NCI-H2029 treated with DMSO at 0.1 percent for 48 hours (cell line): Measurements from ENCODE around the gene MANEAL.
"Not testable (repeated sequence)": the region's sequence is repeated elsewhere in the genome, so short reads cannot be mapped to it uniquely, and the experiment has no call there.

ENCODE experiments used
- DNase-seq: peaks from one replicate; lab custom pipeline; 2025; lab: John Stamatoyannopoulos, UW

Gene MANEAL, protein sequence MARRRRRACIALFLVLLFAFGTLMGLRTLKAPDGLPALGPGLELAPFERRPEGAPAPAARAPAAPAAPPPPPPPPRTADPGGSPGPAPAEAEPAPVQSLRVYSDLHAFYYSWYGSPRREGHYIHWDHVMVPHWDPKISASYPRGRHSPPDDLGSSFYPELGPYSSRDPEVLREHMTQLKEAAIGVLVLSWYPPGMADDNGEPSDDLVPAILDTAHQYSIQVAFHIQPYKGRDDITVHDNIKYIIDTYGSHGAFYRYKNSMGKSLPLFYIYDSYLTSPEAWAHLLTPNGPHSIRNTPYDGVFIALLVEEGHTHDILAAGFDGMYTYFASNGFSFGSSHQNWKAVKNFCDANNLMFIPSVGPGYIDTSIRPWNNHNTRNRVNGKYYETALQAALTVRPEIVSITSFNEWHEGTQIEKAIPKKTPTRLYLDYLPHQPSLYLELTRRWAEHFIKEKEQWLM

GRCh38 chr1:37793773-37794371 lies at the start of gene MANEAL:
Gene MANEAL (plus strand): TSS chr1:37793847. CDS start chr1:37794183, 336 bp downstream.
- DNase-seq = peak; percentile 68

- no peak for DNase-seq
Observed at GRCh38 chr1:37746806-37747205, 46.8 kb upstream of the MANEAL start.

DNA sequence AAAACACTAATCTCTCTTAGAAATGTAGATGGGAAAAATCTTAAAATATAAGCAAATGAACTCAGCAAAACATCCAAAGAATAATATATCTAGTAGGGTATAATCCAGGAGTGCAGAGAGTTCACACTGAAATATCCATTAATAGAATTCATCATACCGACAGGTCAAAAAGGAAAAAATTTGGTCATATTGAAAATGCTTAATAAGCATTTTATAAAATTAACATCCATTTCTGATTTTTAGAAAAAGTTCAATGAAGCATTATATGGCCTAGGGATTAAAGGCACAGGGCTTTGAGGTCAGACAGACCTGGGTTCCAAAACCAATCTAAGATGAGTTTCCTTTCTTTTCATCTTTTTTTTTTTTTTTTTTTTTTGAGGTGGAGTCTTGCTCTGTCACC lies 45.1 kb upstream of the MANEAL start:
- no peak for DNase-seq

DNA sequence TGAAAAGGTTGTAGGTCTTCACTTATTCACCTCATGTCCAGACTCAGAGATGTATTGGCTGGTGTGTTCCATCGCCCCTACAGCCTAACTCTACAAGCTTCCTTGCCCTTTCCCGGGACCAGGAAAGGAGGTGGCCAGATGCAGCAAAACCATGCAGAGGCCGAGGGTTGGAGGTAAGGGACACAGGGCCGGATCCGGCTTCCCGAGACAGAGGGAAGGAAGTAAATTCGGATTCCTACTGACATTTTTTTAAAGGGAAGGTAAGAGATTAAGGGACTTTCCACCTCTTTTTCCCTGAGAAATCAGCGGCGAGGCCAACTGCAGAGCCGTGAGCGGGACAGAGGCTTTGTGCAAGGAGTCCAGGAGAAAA lies 41.4 kb upstream of the MANEAL start:
- no peak for DNase-seq

DNA sequence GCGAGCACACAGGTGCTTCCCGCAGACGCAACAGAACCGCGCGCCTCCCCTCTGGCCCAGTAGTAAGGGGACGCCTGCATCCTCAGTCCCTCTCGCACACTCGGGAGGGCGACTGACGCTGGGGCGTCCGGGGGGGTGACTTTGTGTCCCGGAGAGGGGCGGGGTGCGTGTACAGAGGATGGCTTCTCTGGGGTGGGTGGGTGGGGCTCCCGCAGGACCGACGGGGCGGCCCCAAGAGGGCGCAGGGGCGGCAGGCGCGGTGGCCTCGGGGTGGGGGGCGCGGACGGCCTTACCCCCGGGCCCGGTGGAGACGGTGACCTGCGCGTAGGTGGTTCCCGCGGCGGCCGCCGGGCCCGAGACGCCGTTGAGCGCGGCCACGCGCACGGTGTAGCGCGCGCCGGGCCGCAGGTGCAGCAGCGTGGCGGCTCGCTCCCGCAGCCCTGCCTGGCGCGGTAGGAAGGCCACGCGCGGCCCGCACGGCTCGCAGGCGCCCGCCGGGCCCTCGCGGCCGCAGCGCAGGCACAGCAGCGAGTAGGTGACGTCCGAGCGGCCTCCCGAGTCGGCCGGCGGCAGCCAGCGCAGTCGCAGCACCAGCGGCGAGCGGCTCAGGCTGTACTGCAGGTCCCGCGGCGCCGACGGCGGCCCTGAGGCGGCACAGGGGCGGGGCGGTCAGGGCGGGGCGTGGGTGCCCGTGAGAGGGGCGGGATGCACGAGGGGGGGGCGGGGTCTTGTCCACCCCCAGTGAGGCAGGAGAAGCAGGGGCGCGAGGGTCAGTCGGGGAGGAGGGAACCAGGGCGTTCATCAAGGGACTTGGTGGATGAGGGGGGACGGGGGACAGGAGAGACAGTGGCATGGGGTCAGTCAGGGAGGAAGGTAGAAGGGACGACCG lies 40.8 kb upstream of the MANEAL start:
- peak; percentile 50 for DNase-seq

GRCh38 chr1:37753473-37754321 lies 40.0 kb upstream of the MANEAL start:
- no peak for DNase-seq

GRCh38 chr1:37755290-37755689 lies 38.4 kb upstream of the MANEAL start:
- no peak for DNase-seq

GRCh38 chr1:37755951-37756560 lies 37.6 kb upstream of the MANEAL start:
- DNase-seq = no peak

DNA sequence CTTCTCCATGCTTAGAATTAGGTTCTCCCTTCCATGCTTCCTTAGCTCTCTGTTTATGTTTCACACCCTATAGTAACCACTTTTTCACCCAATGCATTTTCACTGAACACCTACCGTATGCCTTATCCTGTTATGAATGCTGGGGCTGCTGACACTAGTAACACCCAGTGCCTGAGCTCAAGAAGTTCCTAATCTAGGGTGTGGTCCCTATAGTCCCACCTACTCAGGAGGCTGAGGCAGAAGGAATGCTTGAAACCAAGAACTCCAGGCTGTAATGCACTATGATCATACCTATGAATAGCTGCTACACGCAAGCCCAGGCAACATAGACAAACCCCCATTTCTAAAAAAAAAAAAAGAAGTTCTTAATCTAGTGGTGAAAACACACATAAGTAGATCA lies 34.2 kb upstream of the MANEAL start:
- DNase-seq = no peak

DNA sequence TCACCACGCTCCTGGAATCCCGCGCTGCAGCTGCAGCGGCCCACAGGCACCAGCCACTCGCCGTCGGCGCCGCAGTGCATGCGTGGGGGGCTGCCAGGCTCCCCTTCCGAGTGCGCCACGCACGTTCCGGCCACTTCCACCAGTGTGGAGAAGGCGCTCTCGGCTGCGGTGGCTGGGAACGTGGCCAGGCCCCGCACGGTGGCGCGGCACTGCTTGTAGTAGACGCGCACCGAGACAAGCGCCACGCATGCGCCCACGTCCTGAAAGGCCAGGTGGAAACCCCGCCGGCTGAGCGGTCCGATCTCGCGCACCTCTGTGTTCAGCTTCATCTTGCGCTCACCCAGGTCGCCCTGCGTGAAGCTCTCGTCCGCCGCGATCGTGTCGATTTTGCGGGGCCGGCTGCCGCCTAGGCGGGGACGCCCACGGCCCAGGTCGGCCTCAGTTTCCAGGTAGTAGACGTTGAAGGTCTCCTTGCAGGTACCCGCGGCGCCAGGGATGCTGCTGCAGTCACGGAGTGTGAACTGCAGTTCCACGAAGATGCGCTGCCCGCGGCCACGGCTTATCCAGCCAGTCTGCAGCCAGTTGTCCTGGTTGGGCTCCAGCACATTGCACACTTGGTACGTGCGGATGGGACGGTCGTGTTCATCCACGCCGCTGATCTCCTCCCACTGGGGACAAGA lies 32.1 kb upstream of the MANEAL start:
- no peak for DNase-seq

- no peak for DNase-seq
Observed at GRCh38 chr1:37762516-37762915, 31.1 kb upstream of the MANEAL start.

DNA sequence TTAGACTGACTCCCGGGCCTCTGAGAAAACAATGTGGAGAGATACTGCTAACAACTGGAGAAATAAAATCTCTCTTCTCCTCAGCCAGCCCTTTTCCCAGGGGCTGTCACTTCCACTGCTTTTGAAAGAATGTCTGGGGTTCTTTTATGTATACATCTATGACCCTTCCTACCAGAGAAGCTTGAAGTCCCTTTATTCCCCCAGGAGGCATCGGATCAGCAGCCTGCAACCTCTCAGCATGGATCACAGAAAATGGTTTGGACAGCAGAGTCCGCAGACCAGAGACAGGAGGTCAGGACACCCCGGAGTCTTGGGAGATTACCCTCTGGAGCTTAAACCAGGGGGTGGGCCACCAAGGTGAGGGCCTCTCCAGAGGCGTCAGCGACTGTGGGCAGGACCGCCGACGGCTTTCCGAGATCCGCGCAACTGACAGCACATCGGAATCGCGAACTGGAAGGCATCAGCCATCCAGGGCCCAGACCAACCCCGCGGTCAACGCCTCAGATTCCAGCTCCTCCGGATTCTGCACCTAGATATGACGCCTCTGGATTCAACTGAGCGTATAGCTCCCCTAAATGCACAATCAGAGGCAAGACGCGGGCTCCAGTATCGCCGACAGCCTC lies 29.7 kb upstream of the MANEAL start:
- DNase-seq = no peak

GRCh38 chr1:37764414-37764825 lies 29.2 kb upstream of the MANEAL start:
- DNase-seq = no peak

GRCh38 chr1:37764888-37765441 lies 28.7 kb upstream of the MANEAL start, which contains the start of gene EPHA10:
Gene EPHA10 (minus strand): TSS chr1:37765120. CDS start chr1:37765066, 54 bp downstream.
- peak; percentile 44 for DNase-seq

DNA sequence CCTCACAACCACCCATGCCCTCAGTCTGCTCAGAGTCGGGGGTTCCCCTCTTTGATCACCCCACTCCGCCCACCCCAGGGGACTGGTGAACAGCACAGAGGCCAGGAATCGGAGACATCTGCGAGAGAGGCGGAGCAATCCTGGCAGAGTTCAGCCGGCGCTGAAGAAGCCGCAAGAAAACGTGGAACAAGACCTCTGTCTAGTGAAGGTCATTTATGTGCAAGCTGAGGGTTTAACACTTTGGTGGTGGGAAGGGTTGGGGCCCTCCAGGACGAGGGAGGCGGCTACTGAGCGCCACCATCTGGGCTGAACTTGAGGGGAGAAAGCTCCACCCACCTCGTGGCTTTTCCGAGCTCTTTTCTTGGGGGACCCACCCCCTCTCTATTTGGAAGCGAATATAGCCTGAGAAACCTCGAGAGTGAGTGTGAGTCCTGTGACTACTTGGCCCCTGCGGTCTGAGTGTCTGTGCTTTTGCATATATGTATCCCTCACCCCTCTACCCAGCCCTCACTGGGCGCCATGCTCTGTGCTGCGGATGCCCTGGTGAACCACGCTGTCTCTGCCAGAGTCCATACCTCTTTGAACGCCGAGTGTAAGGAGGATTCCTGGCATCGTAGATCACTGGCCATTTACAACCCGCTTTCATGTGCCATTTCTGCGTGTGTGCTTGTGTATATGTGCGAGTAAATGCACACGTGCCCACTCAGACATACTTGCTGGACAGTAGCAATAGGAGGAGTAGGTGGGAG lies 27.6 kb upstream of the MANEAL start:
- DNase-seq = no peak

DNA sequence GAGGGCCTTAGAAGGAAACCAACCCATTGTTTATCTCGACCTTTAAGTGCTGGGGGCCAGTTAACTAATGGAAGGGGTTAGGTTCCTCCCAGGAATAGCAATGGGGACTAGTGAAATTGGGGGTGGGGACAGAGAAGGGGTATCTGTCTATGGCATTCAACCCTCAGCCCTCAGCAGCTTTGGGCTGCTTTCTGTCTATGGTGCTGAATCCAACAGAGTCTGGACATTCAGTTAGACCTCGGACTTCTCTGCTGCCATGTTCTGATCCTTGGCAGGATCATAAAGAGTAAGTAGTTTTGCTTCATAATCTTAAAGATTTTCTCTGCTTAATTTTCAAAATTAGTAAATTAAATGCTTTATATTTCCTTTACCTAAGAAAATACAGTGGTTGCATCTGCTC lies 26.2 kb upstream of the MANEAL start:
- no peak for DNase-seq

GRCh38 chr1:37771440-37771839 lies 22.2 kb upstream of the MANEAL start:
- DNase-seq = not testable (repeated sequence)

- DNase-seq = no peak
Observed at GRCh38 chr1:37776946-37777516, 16.6 kb upstream of the MANEAL start.

DNA sequence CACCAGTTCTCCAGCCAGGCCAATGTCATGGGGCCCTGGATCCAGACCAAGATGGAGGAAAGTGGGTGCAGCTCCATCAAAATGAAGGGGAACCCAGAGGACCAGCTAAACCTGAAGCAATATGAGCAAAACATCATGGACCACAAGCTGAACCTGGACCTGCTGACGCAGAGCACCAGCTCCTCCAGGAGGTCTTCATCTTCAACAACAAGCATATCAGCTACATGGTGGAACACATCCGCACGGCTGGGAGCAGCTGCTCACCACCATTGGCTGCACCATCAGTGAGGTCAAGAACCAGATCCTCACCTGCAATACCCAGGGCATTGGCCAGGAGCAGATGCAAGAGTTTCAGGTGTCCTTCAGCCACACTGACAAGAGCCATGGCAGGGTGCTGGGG lies 15.0 kb upstream of the MANEAL start:
- DNase-seq = no peak
